Measurements from ENCODE around the gene PARD3.

PARD3 gene

DNA sequence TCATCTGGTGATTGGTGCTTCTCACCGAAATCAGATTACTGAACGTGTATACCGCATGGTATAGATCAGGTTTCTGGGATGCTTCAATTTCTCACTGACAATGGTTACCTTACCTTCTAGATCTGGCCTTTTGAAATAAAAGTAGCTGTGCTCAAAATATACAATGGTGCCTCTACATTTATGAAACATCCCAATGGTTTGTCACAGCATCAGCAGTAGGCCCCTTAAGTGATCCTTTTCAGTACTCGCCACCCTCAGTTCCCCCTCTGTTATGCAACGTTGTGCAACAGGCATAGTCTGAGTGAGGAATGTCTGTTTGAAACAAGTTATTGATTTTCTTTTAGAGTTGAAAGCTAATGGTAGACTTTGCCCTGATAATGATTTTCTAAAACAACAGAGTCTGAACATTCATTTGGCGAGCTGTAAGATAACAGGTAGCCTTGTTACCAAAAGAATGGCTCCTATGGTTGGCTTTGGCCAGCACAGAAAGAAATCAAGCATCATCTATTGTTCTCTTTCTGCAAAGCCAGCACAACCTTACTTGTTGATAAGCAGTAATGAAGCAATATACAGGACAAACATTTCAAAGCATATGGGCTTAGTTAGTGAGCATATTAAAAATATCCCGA lies 693.9 kb downstream of the PARD3 start:
- DNase-seq (ENCODE audit: low read depth in 2 of 2, low spot score in 1 of 2) = no peak

DNA sequence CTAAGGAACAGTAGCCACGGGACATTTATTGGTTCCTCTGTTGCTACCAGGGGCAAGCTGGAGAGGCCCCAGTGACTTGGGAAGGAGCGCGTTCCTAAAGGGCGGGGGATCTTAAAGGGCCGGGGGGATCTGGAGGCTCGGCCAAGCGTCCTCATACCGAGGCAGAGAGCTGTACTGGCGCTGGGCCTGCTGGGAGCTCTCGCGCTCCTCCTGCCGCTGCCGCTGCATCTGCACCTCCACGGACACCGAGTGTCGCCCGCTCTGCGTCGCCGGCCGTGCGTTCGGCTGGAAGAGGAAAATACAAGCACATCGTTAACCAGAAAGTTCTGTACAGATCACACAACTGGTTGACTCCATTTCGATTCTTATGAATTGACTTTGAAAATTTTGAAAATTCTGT lies 695.6 kb downstream of the PARD3 start:
- no peak for DNase-seq (ENCODE audit: low read depth in 2 of 2, low spot score in 1 of 2)

DNA sequence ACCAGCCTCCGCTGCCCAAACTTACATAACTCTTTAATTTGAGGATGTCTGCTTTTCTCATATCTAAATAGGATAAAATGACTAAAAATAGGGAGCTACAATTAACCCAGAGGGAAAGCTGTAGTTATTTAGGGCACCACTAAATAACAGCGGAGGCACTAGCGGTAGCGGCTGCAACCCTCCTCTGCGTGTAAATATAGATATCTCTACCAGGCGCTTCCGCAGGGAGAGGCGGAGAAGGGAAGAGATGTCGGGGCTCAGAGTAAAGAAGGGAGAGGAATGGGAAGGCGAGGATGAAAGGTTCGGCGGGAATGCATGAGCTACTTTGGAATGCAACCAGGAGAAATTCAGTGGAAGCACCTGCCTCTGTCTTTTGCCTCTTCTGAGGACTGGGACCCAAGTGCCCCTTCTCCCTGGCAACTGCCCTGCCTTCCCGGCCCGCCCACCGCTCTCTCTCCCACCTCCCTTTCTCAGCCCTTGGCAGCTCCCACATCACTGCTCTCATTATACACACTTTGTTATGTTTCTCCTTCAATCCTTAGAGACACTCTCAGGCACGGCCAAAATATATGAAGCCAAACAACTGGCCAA lies 698.3 kb downstream of the PARD3 start:
- DNase-seq (ENCODE audit: low read depth in 2 of 2, low spot score in 1 of 2) = no peak

DNA sequence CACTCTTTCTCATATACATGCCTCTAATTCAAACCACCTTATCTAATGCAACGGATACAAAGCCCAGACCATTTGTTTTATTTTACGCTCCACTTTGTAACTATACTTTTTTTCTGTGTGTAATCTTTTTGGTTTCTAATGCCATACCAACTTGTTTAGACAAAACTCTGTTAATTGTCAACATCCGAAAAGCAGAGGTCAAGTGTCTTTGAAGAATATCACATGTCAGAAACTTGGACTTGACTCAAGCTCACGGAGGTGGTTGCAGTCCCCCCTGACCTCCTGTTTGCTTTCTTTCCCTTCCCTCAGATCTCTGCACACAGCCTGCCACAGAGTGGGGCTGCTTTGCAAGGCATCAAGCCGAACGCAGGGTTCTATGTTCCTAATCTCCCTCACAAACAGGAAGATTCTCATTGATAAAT lies 698.9 kb downstream of the PARD3 start:
- DNase-seq (ENCODE audit: low read depth in 2 of 2, low spot score in 1 of 2) = no peak

DNA sequence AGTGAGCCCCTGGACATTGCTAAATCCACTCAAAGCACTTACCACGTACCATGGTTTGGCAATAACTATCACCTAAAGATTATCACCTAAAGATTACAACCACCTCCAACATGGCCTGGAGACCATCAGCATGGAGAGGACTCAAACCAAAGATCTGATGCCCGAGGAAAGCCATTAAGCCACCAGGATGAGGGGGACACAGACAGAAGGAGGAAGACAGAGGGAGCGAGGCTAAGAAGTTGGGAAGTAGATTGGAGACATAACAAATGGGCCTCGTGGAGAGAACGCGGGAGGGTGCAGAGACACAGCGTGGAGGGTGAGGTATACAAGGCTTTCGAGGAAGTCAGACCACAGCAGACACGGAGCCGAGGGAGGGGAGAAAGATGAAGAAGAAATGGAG lies 700.2 kb downstream of the PARD3 start:
- DNase-seq (ENCODE audit: low read depth in 2 of 2, low spot score in 1 of 2) = no peak

DNA sequence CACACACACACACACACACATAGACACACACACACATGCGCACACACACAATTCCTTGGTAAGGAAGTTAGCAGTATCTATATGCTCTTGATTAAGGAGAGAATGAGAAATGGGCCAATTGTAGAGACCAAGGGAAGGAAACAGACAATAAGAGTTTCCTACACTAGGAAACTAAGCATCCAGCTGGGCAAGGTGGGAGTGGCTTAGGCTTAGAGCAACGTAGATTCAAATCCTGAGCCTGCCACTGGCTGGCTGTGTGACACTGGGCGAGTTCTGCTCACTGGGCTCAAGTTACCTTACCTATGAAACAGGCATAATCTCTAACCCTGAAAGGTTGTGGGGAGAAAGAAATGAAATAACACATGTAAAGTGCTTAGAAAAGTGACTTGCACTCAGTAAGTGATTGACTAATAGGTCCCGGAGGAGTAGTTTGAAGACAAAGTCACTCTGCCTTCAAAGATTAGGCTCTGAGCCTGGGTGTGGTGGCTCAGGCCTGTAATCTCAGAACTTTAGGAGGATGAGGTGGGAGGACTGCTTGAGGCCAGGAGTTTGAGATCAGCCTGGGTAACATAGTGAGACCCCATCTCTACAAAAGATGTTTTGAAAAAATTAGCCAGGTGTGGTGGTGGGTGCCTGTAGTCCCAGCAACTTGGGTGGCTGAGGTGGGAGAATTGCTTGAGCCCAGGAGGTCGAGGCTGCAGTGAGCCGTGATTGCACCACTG lies 701.4 kb downstream of the PARD3 start:
- no peak for DNase-seq (ENCODE audit: low read depth in 2 of 2, low spot score in 1 of 2)

DNA sequence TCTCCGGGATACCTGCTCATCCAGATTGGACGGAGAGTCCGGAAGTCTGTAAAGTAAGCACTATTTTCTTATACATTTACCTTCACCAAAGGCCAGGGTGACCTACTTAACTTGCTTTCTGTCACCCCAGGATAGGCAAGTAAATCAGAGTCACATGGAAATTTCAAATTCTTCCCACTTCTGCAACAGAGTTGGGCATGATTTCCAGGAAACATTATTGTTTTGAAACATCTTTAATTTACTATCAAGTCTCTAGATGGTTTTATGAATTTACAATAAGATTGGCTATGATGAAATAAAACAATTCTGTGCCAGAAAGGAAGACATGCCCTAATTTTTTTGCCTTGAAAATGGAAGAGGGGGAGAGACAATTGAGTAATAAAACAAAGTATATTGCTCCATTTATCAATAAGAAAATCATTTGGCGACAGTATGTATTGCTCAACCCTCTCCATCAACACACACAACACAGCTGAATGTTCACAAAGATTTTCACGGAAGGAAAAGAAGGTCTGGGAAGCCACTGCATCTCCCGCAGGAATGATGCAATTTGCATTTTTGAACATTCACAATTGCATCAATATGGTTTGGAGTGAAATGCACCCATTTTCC lies 702.8 kb downstream of the PARD3 start:
- DNase-seq (ENCODE audit: low read depth in 2 of 2, low spot score in 1 of 2) = no peak

DNA sequence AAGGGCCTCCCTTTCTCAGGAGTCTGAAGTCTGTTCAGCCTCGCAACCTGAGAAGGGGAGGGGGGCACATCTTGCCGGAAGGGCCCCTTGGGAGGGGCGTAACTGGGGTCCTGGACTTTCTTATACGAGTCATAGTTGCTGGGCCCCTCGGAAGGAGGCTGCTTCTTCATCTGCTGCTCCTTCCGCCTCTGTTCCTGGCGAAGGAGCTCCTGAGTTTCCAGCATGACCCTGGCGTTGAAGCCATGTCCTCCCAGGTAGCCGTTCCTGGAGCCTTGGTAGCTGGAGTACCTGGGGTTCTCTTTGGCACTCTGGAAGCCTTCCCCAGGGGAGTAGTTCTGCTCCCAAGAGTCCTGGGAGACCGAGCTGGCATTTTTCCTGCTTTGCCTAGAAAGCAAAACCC lies 703.9 kb downstream of the PARD3 start:
- DNase-seq (ENCODE audit: low read depth in 2 of 2, low spot score in 1 of 2) = no peak

DNA sequence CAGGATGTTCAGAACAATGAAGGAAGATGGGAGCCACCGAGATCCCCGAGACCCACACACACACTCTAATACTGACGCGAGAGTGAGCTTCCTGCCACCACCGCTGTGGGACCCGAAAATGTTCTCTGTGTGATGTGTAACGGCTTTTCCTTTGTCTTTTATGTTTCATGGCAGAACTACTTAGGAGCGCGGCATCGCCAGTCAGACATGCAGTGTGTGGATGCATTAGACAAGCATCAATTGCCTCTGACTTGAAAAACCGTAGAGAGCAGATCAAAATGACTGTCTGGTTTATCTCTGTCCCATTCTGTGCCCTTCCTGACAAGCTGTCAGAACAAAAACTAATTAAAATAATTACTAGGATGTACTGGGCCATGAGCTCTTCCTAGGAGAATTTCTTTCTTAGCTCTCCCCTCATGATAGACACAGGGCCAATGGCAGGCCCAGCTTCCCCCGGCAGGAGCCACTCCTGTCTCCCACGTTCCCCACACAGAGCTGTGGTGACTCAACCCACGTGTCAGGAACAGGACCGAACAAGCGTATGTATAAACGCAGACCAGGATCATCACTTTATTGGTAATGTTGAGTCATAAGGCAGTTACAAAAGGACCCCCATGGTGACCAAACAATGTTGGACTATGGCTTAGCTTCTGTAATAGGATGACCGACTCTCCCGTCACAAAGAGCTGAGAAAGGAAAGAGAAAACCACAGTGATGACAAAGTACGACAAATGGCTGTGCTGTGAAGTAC lies 705.0 kb downstream of the PARD3 start:
- no peak for DNase-seq (ENCODE audit: low read depth in 2 of 2, low spot score in 1 of 2)

DNA sequence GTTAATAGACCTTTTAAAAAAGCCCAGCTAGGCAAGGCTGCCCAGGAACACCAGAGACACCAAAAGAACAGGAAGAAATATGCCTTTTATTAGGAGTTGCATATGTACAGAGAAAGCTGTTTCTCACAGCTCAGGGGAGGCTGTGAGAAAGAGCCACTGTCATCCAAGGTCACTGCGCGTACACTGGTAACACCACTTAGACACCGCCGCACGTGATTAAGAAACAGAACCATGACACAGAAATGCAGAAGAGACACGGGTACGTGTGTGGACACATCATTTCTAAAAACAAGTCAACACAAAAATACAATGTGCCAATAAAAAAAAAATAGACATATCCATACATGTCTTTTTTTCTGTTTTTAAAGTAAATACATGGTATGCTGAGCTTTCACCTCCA lies 705.6 kb downstream of the PARD3 start:
- DNase-seq (ENCODE audit: low read depth in 2 of 2, low spot score in 1 of 2) = no peak

DNA sequence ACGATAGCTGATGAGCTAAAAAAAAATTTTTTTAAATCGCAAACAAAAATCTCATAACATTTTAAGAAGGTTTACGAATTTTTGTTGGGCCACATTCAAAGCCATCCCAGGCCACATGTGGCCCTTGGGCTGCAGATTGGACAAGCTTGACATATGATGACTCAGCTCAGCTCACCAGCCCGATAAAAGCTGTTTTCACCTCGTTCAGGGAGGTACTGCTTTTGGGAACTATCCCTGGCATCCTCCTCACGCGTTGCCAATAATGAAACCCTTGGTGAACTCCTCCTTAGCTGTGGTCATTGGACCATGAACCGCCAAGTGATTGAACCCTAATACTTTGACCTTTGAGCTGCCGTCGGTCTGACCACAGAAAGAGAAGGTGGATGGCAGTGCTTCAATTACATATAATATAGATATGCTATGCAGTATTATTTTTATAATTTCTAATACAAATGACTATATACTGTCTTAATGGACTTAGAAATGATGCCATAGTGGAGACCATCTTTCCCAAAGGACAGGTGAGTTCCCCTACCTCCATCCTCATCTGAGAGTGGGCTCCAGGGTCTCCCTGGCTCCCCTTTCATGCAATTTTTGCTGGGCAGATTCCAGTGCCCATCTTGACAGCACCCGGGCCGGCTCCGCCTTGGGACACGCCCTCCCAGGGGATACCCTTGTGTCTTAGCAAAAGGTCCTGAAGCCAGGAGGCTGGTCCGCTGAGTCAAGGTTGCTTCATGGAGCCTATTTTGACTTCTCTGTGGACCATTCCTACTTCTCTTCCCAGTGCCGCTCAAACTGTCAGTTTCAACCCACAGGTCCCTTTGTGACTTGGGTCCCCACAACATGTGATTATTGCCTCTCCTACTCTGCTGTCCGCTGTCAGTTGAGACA lies 707.2 kb downstream of the PARD3 start:
- no peak for DNase-seq (ENCODE audit: low read depth in 2 of 2, low spot score in 1 of 2)

DNA sequence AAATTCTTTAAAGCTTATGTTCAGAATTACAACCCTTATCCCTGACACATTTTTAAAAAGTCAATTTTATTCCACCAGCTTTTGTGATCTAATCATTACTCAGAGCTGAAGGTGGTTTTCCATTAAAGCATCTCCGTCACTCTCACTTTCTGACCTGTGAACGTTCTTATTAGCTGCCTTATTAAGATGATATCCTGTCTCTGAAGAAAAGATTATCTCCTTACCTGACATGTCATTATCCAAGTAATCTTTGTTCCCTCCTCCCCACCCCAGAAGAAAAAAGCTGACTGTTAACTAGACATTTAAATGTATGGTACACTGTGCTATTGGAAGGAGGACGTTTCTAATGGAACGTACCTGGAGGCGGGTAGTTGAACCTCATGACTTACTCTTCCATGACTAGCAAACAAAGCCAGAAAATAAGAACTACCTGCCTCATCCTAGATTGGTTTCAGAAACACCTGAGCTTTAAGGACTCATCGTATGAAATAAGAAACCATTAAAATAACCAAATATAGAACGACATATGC lies 708.7 kb downstream of the PARD3 start:
- DNase-seq (ENCODE audit: low read depth in 2 of 2, low spot score in 1 of 2) = no peak

DNA sequence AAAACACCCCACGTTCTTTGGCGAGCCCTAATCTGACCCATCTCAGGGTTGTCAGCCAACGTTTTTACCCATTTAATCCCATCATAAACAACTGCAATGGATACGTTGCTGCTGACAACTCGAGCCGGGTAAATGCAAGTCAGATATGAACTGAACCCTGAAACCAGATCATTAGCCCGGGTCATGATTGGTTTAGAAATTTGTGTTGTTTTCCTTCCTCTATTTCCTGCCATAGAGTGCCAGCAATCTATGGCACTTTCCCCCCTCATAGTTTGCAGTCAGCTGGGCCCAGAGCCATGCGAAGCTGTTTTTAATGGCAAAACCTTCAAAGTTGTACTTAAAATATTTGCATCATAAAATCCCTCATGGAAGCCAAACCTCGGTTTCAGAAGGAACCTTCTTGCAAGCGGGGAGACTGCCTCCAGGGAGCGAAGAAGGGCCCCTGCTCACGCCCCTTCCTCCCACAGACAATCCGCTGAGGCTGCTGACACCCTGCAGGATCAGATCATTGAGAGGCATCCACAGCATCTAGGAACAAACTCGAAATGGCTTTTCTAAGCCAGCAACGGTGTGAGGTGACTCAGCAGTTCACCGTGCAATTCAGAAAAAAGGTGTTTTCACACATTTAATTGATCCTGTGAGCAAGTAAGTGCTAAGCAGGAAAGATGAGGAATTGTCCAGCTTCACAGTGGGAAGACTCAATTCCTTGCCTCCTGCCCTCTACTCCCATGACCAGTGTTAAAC lies 710.1 kb downstream of the PARD3 start:
- no peak for DNase-seq (ENCODE audit: low read depth in 2 of 2, low spot score in 1 of 2)

DNA sequence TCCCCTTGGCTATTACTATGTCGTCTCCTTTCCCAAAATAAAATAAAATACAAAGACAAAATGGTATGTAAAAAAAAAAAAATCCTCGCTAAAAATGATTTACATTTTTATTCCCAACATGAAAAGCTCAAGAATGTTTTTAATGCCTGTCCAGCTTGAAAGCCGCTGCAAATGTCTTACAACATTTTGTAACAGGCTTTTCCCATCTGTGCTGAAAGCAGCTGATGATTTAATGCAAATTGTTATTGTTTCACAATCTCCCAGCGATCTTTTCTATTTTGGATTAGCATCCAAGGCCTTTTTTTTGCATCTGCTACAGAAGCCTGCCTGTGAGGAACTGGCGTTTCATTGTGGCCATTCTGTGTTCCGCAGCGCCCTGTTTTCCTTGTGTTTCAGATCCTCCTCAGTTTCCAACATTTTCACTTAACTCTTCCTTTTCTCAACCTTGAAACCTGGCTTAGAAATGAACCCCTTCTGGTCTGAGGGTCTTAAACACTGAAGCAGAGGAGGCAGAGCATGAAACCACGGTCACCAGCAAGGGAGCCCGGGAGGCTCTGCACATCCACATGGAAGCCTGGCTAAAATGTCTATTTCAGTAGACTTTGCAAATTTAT lies 712.1 kb downstream of the PARD3 start:
- DNase-seq (ENCODE audit: low read depth in 2 of 2, low spot score in 1 of 2) = no peak

DNA sequence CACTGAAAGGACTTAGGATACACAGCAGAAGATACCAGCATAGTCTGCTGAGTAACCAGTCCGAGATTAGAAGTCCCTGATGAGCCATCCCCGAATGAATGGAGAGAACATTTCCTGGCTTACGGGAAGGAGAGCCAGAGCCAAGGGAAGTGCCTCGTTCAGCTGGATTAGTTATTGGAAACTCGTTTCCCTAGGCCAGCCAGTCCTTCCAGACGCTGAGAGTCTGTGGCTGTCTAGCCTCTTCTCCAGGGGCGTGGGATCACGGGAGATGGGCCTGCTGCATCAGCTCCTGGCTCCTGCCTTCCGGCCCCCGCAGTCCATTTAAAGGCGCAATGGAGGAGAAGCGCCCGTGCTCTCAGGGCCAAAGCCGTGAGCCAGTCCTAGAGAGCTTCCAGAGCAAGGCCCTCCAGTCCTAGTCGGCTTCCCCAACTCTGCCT lies 712.8 kb downstream of the PARD3 start:
- DNase-seq (ENCODE audit: low read depth in 2 of 2, low spot score in 1 of 2) = no peak

DNA sequence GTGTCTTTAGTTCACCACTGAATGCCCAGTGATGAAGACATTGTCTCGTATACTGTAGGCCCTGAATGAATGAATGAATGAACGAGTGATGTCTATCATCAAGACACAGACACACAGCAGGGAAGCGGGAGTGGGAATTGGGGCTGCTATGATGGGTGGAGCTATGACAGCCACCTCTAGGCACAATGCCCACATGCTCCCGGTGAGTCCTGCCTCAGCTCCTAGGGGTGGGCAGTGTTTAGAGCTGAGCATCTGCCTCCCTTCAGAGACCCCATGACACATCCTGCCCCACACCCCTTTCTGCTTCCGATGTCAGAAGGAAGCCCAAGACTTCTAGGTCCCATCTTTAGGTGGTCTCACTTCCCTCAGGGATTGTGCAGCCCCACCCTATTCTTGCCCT lies 714.1 kb downstream of the PARD3 start:
- no peak for DNase-seq (ENCODE audit: low read depth in 2 of 2, low spot score in 1 of 2)

DNA sequence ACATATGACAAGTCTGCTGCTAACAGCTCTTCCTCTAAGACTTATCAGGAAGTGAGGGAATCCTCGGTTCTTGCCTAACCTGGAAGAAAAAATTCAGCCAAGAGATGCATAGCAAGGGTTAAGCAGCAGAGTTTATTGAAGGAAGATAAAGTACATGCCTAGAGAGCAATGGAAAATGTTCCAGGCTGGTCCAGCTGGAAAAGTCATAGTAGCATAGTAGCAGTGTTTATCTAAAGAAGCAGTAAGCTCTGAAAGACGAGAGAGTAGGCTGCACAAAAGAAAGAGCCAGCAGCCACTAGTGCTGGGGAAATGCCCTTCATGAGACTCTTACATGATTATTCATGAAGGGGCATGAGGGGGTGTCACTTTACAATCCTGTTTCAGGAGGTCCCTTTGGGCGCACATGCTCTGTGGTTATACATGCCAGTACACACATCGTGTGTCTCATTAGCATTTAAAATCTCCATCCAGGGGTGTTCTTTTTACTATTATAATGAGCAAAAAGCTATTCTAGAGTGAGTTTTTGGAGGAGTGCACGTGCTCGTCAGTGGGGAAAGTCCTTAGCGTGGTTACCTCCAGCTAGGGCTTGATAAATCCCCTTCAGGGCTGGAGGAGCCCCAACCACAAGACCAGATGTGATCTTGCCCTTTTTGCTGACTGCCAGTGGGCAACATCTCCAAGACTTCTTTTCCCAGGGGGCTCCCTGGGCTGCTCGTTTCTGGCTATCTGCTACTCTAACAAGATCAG lies 716.1 kb downstream of the PARD3 start:
- DNase-seq (ENCODE audit: low read depth in 2 of 2, low spot score in 1 of 2) = no peak

DNA sequence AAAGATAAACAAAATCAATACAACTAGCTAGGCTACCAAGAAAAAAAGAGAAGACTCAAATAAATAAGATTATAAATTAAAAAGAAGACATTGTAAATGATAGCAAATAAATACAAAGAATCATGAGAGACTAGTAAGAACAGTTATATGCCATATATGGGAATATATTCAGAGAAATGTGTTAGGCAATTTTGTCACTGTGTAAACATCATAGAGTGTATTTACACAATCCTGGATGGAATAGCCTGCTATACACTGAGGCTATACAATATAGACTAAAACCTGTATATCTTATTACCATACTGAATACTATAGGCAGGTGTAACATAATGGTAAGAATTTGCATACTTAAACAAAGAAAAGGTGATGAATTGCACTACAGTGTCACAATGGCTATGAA lies 717.4 kb downstream of the PARD3 start:
- DNase-seq (ENCODE audit: low read depth in 2 of 2, low spot score in 1 of 2) = no peak

Measured in stimulated activated CD8-positive, alpha-beta memory T cell treated with anti-CD3 and anti-CD28 coated beads, Interleukin-4, amount 100 ng/mL, for 1 hour (primary cell).